ENCODE measurements around the gene RAD18.

The RAD18 gene

GRCh38 chr3:8856721-8857120 is 106.6 kb downstream of the RAD18 start:
- DNase-seq, result no peak

- DNase-seq, result no peak
These were observed 107.2 kb downstream of the RAD18 start for GRCh38 chr3:8856071-8856470.

GRCh38 chr3:8854656-8855055 is 108.6 kb downstream of the RAD18 start:
- DNase-seq, result no peak

GRCh38 chr3:8853081-8853480 is 110.2 kb downstream of the RAD18 start:
- no peak for DNase-seq

GRCh38 chr3:8852511-8852910 is 110.8 kb downstream of the RAD18 start:
- DNase-seq, result no peak

- DNase-seq, result no peak
These were observed 111.6 kb downstream of the RAD18 start for GRCh38 chr3:8851703-8852102.

- DNase-seq, result no peak
These were observed 114.6 kb downstream of the RAD18 start for GRCh38 chr3:8848696-8849131.

GRCh38 chr3:8847317-8847716 is 116.0 kb downstream of the RAD18 start:
- no peak for DNase-seq

- no peak for DNase-seq
These were observed 117.1 kb downstream of the RAD18 start for GRCh38 chr3:8846176-8846575.

- DNase-seq, result no peak
These were observed 117.6 kb downstream of the RAD18 start for GRCh38 chr3:8845641-8846040.

GRCh38 chr3:8843347-8843746 is 119.9 kb downstream of the RAD18 start:
- no peak for DNase-seq

GRCh38 chr3:8842293-8842692 is 121.0 kb downstream of the RAD18 start:
- DNase-seq, result no peak

GRCh38 chr3:8841472-8841871 is 121.8 kb downstream of the RAD18 start:
- no peak for DNase-seq

- no peak for DNase-seq
These were observed 122.7 kb downstream of the RAD18 start for GRCh38 chr3:8840556-8840955.

GRCh38 chr3:8839607-8840325 is 123.5 kb downstream of the RAD18 start:
- DNase-seq, result no peak

- no peak for DNase-seq
These were observed 124.4 kb downstream of the RAD18 start for GRCh38 chr3:8838765-8839423.

GRCh38 chr3:8838234-8838633 is 125.0 kb downstream of the RAD18 start:
- DNase-seq, result no peak

GRCh38 chr3:8837162-8837561 is 126.1 kb downstream of the RAD18 start:
- DNase-seq, result no peak

GRCh38 chr3:8836096-8836495 is 127.2 kb downstream of the RAD18 start:
- no peak for DNase-seq

GRCh38 chr3:8835385-8835784 is 127.9 kb downstream of the RAD18 start:
- DNase-seq, result no peak

- no peak for DNase-seq
These were observed 128.3 kb downstream of the RAD18 start for GRCh38 chr3:8834974-8835373.

- no peak for DNase-seq
These were observed 135.6 kb downstream of the RAD18 start for GRCh38 chr3:8827641-8828040.
